ENCODE measurements around the gene TGFBR3. TPM values are rescaled to one million over a fixed set of nuclear protein-coding genes. Genes with fewer than 3 reads are reported as not detected.

TGFBR3 gene
- total and polyA plus RNA-seq, 10 donors, result 5.2 to 254 (median 166) TPM

DNA sequence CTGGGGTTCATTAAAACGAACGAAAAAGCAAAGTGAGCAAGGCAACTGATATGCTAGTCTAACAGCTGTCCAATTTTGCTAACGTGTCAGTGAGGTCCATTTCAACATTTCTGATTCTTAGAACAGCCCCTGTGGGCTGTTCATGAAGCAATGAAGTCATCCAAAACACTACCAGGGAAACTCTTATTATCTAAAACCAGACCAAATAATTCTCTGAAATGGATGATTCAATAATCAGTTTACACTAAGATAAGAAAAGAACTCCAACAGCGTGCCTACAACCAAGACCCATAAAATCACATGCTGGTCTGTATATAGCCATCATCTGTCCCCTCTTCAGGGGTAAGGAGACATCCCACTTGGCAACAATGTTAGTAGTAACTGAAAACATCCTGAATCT, 122.7 kb downstream of the TGFBR3 start:
- peaks cover 0 to 17% (median 4%) of the 10 kb centered on the region in 6 donors for H3K4me1 ChIP-seq
- TF ChIP-seq POLR2A (IDR thresholded peaks at IDR 0.05), result no peak
- TF ChIP-seq POLR2AphosphoS5 (IDR thresholded peaks at IDR 0.05), result no peak
- TF ChIP-seq, protein P1, sequence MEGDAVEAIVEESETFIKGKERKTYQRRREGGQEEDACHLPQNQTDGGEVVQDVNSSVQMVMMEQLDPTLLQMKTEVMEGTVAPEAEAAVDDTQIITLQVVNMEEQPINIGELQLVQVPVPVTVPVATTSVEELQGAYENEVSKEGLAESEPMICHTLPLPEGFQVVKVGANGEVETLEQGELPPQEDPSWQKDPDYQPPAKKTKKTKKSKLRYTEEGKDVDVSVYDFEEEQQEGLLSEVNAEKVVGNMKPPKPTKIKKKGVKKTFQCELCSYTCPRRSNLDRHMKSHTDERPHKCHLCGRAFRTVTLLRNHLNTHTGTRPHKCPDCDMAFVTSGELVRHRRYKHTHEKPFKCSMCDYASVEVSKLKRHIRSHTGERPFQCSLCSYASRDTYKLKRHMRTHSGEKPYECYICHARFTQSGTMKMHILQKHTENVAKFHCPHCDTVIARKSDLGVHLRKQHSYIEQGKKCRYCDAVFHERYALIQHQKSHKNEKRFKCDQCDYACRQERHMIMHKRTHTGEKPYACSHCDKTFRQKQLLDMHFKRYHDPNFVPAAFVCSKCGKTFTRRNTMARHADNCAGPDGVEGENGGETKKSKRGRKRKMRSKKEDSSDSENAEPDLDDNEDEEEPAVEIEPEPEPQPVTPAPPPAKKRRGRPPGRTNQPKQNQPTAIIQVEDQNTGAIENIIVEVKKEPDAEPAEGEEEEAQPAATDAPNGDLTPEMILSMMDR (IDR thresholded peaks at IDR 0.05 in 8 of 11, conservative IDR thresholded peaks at IDR 0.05 in 3 of 11), result no peak
- no peaks in the 10 kb centered on the region for H3K9me3 ChIP-seq
- no peak for DNase-seq
- H3K27me3 ChIP-seq (replicated peaks in 1 of 7), result no peaks in the 10 kb centered on the region
- H3K36me3 ChIP-seq, result peaks cover 0 to 13% (median under 1%) of the 10 kb centered on the region in 6 donors
- 72 to 85% (median 78%) methylated on average over 4 of the region's 4 CpGs for WGBS, 5 donors
- peak overlapping the region in 1 of 8 donors; percentile 24 for H3K27ac ChIP-seq
- no peak overlapping the region for H3K4me3 ChIP-seq
- intact Hi-C loops (cut with DNase I; ENCODE audit: low total_unique reads), result no loop called here

DNA sequence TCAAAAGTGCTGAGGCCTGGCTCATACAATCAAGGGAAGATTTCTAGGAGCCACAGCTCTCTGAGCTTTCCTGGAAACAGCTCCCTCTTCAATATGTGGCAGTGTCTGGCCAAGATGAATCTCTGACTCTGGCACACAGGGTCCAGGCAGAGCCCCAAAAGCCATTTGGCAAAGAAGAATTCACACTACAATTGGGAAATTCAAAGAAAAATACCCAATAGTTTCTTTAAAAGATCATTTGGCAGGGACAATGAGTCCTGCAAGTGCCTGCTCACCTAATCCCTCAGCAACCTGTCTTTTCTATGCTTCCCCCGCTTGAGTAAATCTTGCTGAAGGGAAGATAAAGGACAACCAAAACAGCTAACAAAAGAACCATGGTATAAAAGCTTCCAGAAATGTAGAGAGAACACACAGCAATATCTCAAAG, 124.6 kb downstream of the TGFBR3 start:
- peak overlapping the region in 1 of 8 donors; percentile 6 for H3K27ac ChIP-seq
- intact Hi-C loops (cut with DNase I; ENCODE audit: low total_unique reads), result no loop called here

DNA sequence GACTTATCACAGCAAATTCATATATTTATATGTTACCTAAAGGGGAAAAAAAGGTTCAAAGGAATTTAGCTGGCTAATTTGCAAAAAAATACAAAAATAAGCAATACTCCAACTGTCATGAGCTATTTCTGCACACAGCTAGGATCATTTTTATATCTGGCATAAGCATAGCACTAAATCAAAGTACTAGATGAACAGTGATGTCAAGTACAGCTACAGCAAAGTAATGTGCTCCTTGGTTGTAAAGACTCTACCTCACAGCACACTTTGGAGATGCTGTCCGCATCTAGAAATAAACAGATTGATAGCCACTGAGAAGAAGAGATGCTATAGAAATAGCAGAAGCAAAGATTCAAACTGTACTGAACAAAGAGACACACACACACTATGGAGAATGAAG, 125.4 kb downstream of the TGFBR3 start:
- intact Hi-C loops (cut with DNase I; ENCODE audit: low total_unique reads), result no loop called here
- H3K4me3 ChIP-seq, result no peak overlapping the region
- H3K4me1 ChIP-seq, result peaks cover 0 to 28% (median 8%) of the 10 kb centered on the region in 6 donors
- peaks cover 0 to 26% (median 3%) of the 10 kb centered on the region in 6 donors for H3K36me3 ChIP-seq
- H3K27ac ChIP-seq, result no peak overlapping the region
- no peaks in the 10 kb centered on the region for H3K9me3 ChIP-seq
- TF ChIP-seq, protein P1 (IDR thresholded peaks at IDR 0.05 in 8 of 11, conservative IDR thresholded peaks at IDR 0.05 in 3 of 11), result no peak
- no peak for TF ChIP-seq POLR2A (IDR thresholded peaks at IDR 0.05)
- no peak for TF ChIP-seq POLR2AphosphoS5 (IDR thresholded peaks at IDR 0.05)
- no peaks in the 10 kb centered on the region for H3K27me3 ChIP-seq (replicated peaks in 1 of 7)
- WGBS, 5 donors, result 92 to 100% (median 97%) methylated on average over 1 of the region's 1 CpG
- no peak for DNase-seq

More for the DNA sequence above, 124.6 kb downstream of the TGFBR3 start:
- DNase-seq, result no peak
- WGBS, 5 donors, result 92 to 100% (median 95%) methylated on average over 1 of the region's 1 CpG
- Histone ChIP-seq H3K27me3 (replicated peaks in 1 of 7) (no peaks in the 10 kb centered on the region), H3K9me3 (no peaks in the 10 kb centered on the region), H3K4me3 (no peak overlapping the region), H3K36me3 (peaks cover 0 to 25% (median 3%) of the 10 kb centered on the region in 6 donors), H3K4me1 (peaks cover 0 to 22% (median 5%) of the 10 kb centered on the region in 6 donors)
- TF ChIP-seq, protein P1 (IDR thresholded peaks at IDR 0.05 in 8 of 11, conservative IDR thresholded peaks at IDR 0.05 in 3 of 11), result no peak
- TF ChIP-seq POLR2A (IDR thresholded peaks at IDR 0.05), result no peak
- no peak for TF ChIP-seq POLR2AphosphoS5 (IDR thresholded peaks at IDR 0.05)

DNA sequence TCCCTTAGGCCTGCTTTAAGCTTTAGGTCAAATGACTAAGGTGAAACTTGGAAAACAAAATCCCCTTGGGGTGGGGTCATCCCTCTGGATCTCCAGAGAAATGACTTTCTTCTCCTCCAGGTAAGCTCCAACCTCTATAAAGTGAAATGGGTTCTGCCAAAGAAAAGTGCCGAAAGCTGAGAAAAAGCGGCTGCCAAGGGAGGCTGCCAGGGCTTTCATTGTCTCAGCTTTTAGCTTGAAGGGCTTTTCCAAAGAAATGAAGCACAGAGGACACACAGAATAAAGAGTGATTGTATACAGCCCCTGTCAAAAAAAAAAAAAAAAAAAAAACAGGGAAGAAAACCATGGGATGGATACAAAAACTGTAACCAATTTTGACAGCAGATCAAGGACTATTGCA, 126.9 kb downstream of the TGFBR3 start:
- peaks cover 0 to 29% (median 11%) of the 10 kb centered on the region in 6 donors for H3K4me1 ChIP-seq
- no peaks in the 10 kb centered on the region for H3K9me3 ChIP-seq
- no peaks in the 10 kb centered on the region for H3K27me3 ChIP-seq (replicated peaks in 1 of 7)
- peak overlapping the region in 3 of 8 donors; percentile 4 to 29 (median 8) for H3K27ac ChIP-seq
- peaks cover 0 to 25% (median 3%) of the 10 kb centered on the region in 6 donors for H3K36me3 ChIP-seq
- WGBS, 5 donors, result 95 to 100% (median 98%) methylated on average over 2 of the region's 2 CpGs
- no peak for DNase-seq
- no peak overlapping the region for H3K4me3 ChIP-seq
- intact Hi-C loops (cut with DNase I; ENCODE audit: low total_unique reads), result no loop called here
- TF ChIP-seq POLR2A (IDR thresholded peaks at IDR 0.05), result no peak
- TF ChIP-seq POLR2AphosphoS5 (IDR thresholded peaks at IDR 0.05), result no peak
- TF ChIP-seq, protein P1 (IDR thresholded peaks at IDR 0.05 in 8 of 11, conservative IDR thresholded peaks at IDR 0.05 in 3 of 11), result no peak
